ENCODE data around the gene IL9R.

- TF ChIP-seq CTCF (IDR thresholded peaks at IDR 0.05 in 4 of 5, conservative IDR thresholded peaks at IDR 0.05 in 1 of 5): no peak
- TF ChIP-seq POLR2A (IDR thresholded peaks at IDR 0.05): no peak
Observed at GRCh38 chrX:155968326-155968661, 29.2 kb upstream of the IL9R start.

Data from gastrocnemius medialis (tissue), 4 donors.